ENCODE measurements around the gene NCKAP5.

NCKAP5 gene

DNA sequence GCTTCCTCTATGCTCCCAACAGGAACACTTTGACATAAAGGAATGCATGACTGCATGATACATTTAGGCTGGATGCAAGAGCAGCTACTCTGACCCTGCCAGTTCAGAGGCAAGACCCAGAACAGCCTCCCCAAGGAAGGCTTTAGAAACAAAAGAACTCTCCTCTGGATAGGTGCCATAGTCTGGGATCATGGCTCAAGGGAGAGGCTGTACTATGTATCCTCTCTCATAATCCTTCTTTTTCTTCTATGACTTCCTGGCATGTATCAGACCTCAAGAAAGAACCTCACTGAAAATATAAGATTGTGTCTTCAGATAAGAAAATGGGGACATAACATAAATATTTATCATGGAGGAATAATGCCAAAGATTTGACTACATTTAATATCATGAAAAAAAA, 704.3 kb downstream of the NCKAP5 start:
- no peak overlapping the region for H2AK5ac ChIP-seq (ENCODE audit: low read length)
- H3K9me3 ChIP-seq (ENCODE audit: insufficient read depth, low read depth, low read length) = no peaks in the 10 kb centered on the region
- no peaks in the 10 kb centered on the region for H3K79me2 ChIP-seq (ENCODE audit: control insufficient read depth, insufficient read depth, low read length, poor library complexity)
- H4K8ac ChIP-seq (ENCODE audit: low read depth, low read length) = no peak overlapping the region
- no peak overlapping the region for H3K4ac ChIP-seq (ENCODE audit: low read depth, low read length)
- H3K36me3 ChIP-seq (ENCODE audit: control insufficient read depth in 1 of 2, insufficient read depth in 2 of 2, low read length in 2 of 2) = no peaks in the 10 kb centered on the region
- H3K9ac ChIP-seq (ENCODE audit: low read length) = no peak overlapping the region
- no peaks in the 10 kb centered on the region for H3K27me3 ChIP-seq (ENCODE audit: insufficient read depth, low read length)
- no peak overlapping the region for H4K12ac ChIP-seq (ENCODE audit: low read depth, low read length)
- no peak overlapping the region for H3K18ac ChIP-seq (ENCODE audit: low read length)
- no peak overlapping the region for H4K91ac ChIP-seq (ENCODE audit: low read depth, low read length)
- no peak overlapping the region for H3K4me2 ChIP-seq (ENCODE audit: low read length)
- no peak overlapping the region for H2AFZ ChIP-seq (ENCODE audit: insufficient read depth, low read length, poor library complexity)
- no peak overlapping the region for H3K4me3 ChIP-seq (ENCODE audit: low read depth, low read length)
- no peak overlapping the region for H3K14ac ChIP-seq (ENCODE audit: low read length)
- no peak overlapping the region for H3K23ac ChIP-seq (ENCODE audit: low read length)
- H3K4me1 ChIP-seq (ENCODE audit: control insufficient read depth in 1 of 2, insufficient read depth in 2 of 2, low read length in 2 of 2) = no peaks in the 10 kb centered on the region
- H2BK5ac ChIP-seq (ENCODE audit: low read depth, low read length, poor library complexity) = no peak overlapping the region
- no peak overlapping the region for H2BK120ac ChIP-seq (ENCODE audit: insufficient read depth, low read length, poor library complexity)
- no peak overlapping the region for H3K27ac ChIP-seq (ENCODE audit: low read depth, low read length)
- no peaks in the 10 kb centered on the region for H3K79me1 ChIP-seq (ENCODE audit: low read length)
- no peak for DNase-seq
- no peak overlapping the region for H2BK12ac ChIP-seq (ENCODE audit: low read length)

- Histone ChIP-seq H3K36me3 (ENCODE audit: control insufficient read depth in 1 of 2, insufficient read depth in 2 of 2, low read length in 2 of 2) (no peaks in the 10 kb centered on the region), H2BK120ac (ENCODE audit: insufficient read depth, low read length, poor library complexity) (no peak overlapping the region), H2BK5ac (ENCODE audit: low read depth, low read length, poor library complexity) (no peak overlapping the region), H3K4me1 (ENCODE audit: control insufficient read depth in 1 of 2, insufficient read depth in 2 of 2, low read length in 2 of 2) (no peaks in the 10 kb centered on the region), H3K18ac (ENCODE audit: low read length) (no peak overlapping the region), H3K79me2 (ENCODE audit: control insufficient read depth, insufficient read depth, low read length, poor library complexity) (no peaks in the 10 kb centered on the region), H2AK5ac (ENCODE audit: low read length) (no peak overlapping the region), H3K79me1 (ENCODE audit: low read length) (no peaks in the 10 kb centered on the region), H2AFZ (ENCODE audit: insufficient read depth, low read length, poor library complexity) (no peak overlapping the region), H4K8ac (ENCODE audit: low read depth, low read length) (no peak overlapping the region), H3K23ac (ENCODE audit: low read length) (no peak overlapping the region), H4K91ac (ENCODE audit: low read depth, low read length) (no peak overlapping the region), H3K27me3 (ENCODE audit: insufficient read depth, low read length) (no peaks in the 10 kb centered on the region), H3K4me3 (ENCODE audit: low read depth, low read length) (no peak overlapping the region), H3K14ac (ENCODE audit: low read length) (no peak overlapping the region), H3K9me3 (ENCODE audit: insufficient read depth, low read depth, low read length) (no peaks in the 10 kb centered on the region), H2BK12ac (ENCODE audit: low read length) (no peak overlapping the region), H3K4me2 (ENCODE audit: low read length) (no peak overlapping the region), H3K9ac (ENCODE audit: low read length) (no peak overlapping the region), H4K12ac (ENCODE audit: low read depth, low read length) (no peak overlapping the region), H3K27ac (ENCODE audit: low read depth, low read length) (no peak overlapping the region), H3K4ac (ENCODE audit: low read depth, low read length) (no peak overlapping the region)
- peak in 1 of 2 donors; percentile 4 for DNase-seq
- no CpG with 5 or more reads among the region's 2 CpGs for WGBS (ENCODE audit: extremely low coverage, insufficient coverage, insufficient read length)
Measured at GRCh38 chr2:132860220-132860619, 708.0 kb downstream of the NCKAP5 start.

- H3K36me3 ChIP-seq (ENCODE audit: control insufficient read depth in 1 of 2, insufficient read depth in 2 of 2, low read length in 2 of 2) = no peaks in the 10 kb centered on the region
- H3K9ac ChIP-seq (ENCODE audit: low read length) = no peak overlapping the region
- no peak overlapping the region for H4K12ac ChIP-seq (ENCODE audit: low read depth, low read length)
- no peak overlapping the region for H3K4ac ChIP-seq (ENCODE audit: low read depth, low read length)
- H3K4me2 ChIP-seq (ENCODE audit: low read length) = no peak overlapping the region
- no peak for DNase-seq
- H3K9me3 ChIP-seq (ENCODE audit: insufficient read depth, low read depth, low read length) = no peaks in the 10 kb centered on the region
- no peak overlapping the region for H4K91ac ChIP-seq (ENCODE audit: low read depth, low read length)
- no peak overlapping the region for H3K27ac ChIP-seq (ENCODE audit: low read depth, low read length)
- no peaks in the 10 kb centered on the region for H3K79me2 ChIP-seq (ENCODE audit: control insufficient read depth, insufficient read depth, low read length, poor library complexity)
- H3K23ac ChIP-seq (ENCODE audit: low read length) = no peak overlapping the region
- no peak overlapping the region for H2AFZ ChIP-seq (ENCODE audit: insufficient read depth, low read length, poor library complexity)
- H3K4me1 ChIP-seq (ENCODE audit: control insufficient read depth in 1 of 2, insufficient read depth in 2 of 2, low read length in 2 of 2) = no peaks in the 10 kb centered on the region
- no peak overlapping the region for H2BK5ac ChIP-seq (ENCODE audit: low read depth, low read length, poor library complexity)
- no peak overlapping the region for H2BK120ac ChIP-seq (ENCODE audit: insufficient read depth, low read length, poor library complexity)
- no peaks in the 10 kb centered on the region for H3K27me3 ChIP-seq (ENCODE audit: insufficient read depth, low read length)
- H2AK5ac ChIP-seq (ENCODE audit: low read length) = no peak overlapping the region
- no peak overlapping the region for H3K18ac ChIP-seq (ENCODE audit: low read length)
- no peak overlapping the region for H4K8ac ChIP-seq (ENCODE audit: low read depth, low read length)
- no CpG with 5 or more reads among the region's 5 CpGs for whole genome bisulfite sequencing (ENCODE audit: extremely low coverage, insufficient coverage, insufficient read length)
- H3K14ac ChIP-seq (ENCODE audit: low read length) = no peak overlapping the region
- no peak overlapping the region for H3K4me3 ChIP-seq (ENCODE audit: low read depth, low read length)
- H3K79me1 ChIP-seq (ENCODE audit: low read length) = no peaks in the 10 kb centered on the region
- no peak overlapping the region for H2BK12ac ChIP-seq (ENCODE audit: low read length)
Measured at GRCh38 chr2:132859590-132859989, 708.7 kb downstream of the NCKAP5 start.

- Histone ChIP-seq H2BK120ac (ENCODE audit: insufficient read depth, low read length, poor library complexity) (no peak overlapping the region), H3K9ac (ENCODE audit: low read length) (no peak overlapping the region), H3K36me3 (ENCODE audit: control insufficient read depth in 1 of 2, insufficient read depth in 2 of 2, low read length in 2 of 2) (no peaks in the 10 kb centered on the region), H3K4ac (ENCODE audit: low read depth, low read length) (no peak overlapping the region), H2BK12ac (ENCODE audit: low read length) (no peak overlapping the region), H3K14ac (ENCODE audit: low read length) (no peak overlapping the region), H4K91ac (ENCODE audit: low read depth, low read length) (no peak overlapping the region), H3K27ac (ENCODE audit: low read depth, low read length) (no peak overlapping the region), H3K4me3 (ENCODE audit: low read depth, low read length) (no peak overlapping the region), H3K79me2 (ENCODE audit: control insufficient read depth, insufficient read depth, low read length, poor library complexity) (no peaks in the 10 kb centered on the region), H2AK5ac (ENCODE audit: low read length) (no peak overlapping the region), H4K12ac (ENCODE audit: low read depth, low read length) (no peak overlapping the region), H3K4me2 (ENCODE audit: low read length) (no peak overlapping the region), H2BK5ac (ENCODE audit: low read depth, low read length, poor library complexity) (no peak overlapping the region), H3K23ac (ENCODE audit: low read length) (no peak overlapping the region), H3K9me3 (ENCODE audit: insufficient read depth, low read depth, low read length) (no peaks in the 10 kb centered on the region), H3K27me3 (ENCODE audit: insufficient read depth, low read length) (no peaks in the 10 kb centered on the region), H2AFZ (ENCODE audit: insufficient read depth, low read length, poor library complexity) (no peak overlapping the region), H4K8ac (ENCODE audit: low read depth, low read length) (no peak overlapping the region), H3K79me1 (ENCODE audit: low read length) (no peaks in the 10 kb centered on the region), H3K18ac (ENCODE audit: low read length) (no peak overlapping the region), H3K4me1 (ENCODE audit: control insufficient read depth in 1 of 2, insufficient read depth in 2 of 2, low read length in 2 of 2) (no peaks in the 10 kb centered on the region)
- no peak for DNase-seq
- WGBS (ENCODE audit: extremely low coverage, insufficient coverage, insufficient read length) = no CpG with 5 or more reads among the region's 1 CpG
Measured at GRCh38 chr2:132857319-132857718, 710.9 kb downstream of the NCKAP5 start.
